NCI-H345 (cell line): ENCODE measurements around the gene RAI14.

Experiments used
- DNase-seq: peaks from one replicate; lab custom pipeline; 2025; lab: John Stamatoyannopoulos, UW

Gene RAI14

GRCh38 chr5:34656001-34656699 is at the start of gene RAI14:
Gene RAI14, plus strand, starts transcription at chr5:34656328. Its CDS starts 30,592 bp downstream, at chr5:34686920.
- DNase-seq: no peak

GRCh38 chr5:34608368-34608767 is 47.8 kb upstream of the RAI14 start:
- no peak for DNase-seq

- no peak for DNase-seq
Measured at GRCh38 chr5:34608859-34609648, 47.1 kb upstream of the RAI14 start.

GRCh38 chr5:34609951-34610441 is 46.1 kb upstream of the RAI14 start:
- DNase-seq: no peak

- DNase-seq: no peak
Measured at GRCh38 chr5:34610546-34610945, 45.6 kb upstream of the RAI14 start.

GRCh38 chr5:34611464-34612415 is 44.4 kb upstream of the RAI14 start:
- no peak for DNase-seq

GRCh38 chr5:34616651-34617050 is 39.5 kb upstream of the RAI14 start:
- DNase-seq: no peak

- DNase-seq: no peak
Measured at GRCh38 chr5:34618371-34619065, 37.6 kb upstream of the RAI14 start.

- DNase-seq: no peak
Measured at GRCh38 chr5:34620185-34620584, 35.9 kb upstream of the RAI14 start.

- DNase-seq: no peak
Measured at GRCh38 chr5:34621277-34622097, 34.6 kb upstream of the RAI14 start.

GRCh38 chr5:34622098-34622400 is 34.1 kb upstream of the RAI14 start:
- DNase-seq: no peak

GRCh38 chr5:34624691-34625090 is 31.4 kb upstream of the RAI14 start:
- no peak for DNase-seq

GRCh38 chr5:34625246-34625645 is 30.9 kb upstream of the RAI14 start:
- DNase-seq: no peak

GRCh38 chr5:34626036-34626435 is 30.1 kb upstream of the RAI14 start:
- no peak for DNase-seq

GRCh38 chr5:34626751-34627150 is 29.4 kb upstream of the RAI14 start:
- no peak for DNase-seq

- no peak for DNase-seq
Measured at GRCh38 chr5:34627794-34628193, 28.3 kb upstream of the RAI14 start.

- DNase-seq: no peak
Measured at GRCh38 chr5:34628373-34628772, 27.8 kb upstream of the RAI14 start.

GRCh38 chr5:34630596-34630995 is 25.5 kb upstream of the RAI14 start:
- DNase-seq: no peak

- DNase-seq: no peak
Measured at GRCh38 chr5:34632807-34633422, 23.2 kb upstream of the RAI14 start.

- DNase-seq: no peak
Measured at GRCh38 chr5:34639852-34640626, 16.1 kb upstream of the RAI14 start.
